GM12892 (cell line): ENCODE results near the gene NXPH1.

Experiments
- POLR2A ChIP-seq: IDR thresholded peaks from 2 replicates; pipeline ENCODE4 v1.6.1; 2011; ENCODE audit warnings: low read depth, low read length, control low read depth
- POLR2AphosphoS5 ChIP-seq: IDR thresholded peaks from 2 replicates; pipeline ENCODE4 v1.6.1; 2011; ENCODE audit warnings: low read depth, low read length, control low read depth

DNA sequence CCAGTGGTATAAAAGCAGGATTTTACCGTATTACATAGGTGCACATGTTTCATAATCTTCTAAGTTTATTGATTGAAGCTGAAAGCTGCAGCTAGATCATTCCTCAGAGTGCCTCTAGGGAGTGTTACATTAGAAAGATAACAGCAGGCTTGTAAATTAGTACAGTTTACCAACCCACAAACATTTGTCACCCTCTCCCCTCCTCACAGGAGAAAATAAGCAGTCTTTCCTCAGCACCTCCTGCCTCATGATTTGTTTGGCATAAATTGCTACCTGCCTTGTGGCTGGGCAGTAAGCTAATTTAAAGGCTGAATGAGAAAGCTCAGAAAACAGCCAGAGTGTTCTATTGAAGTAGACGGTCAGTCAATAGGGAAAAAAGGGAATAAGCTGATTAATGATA, 74.2 kb downstream of the NXPH1 start:
- TF ChIP-seq POLR2A = no peak
- TF ChIP-seq POLR2AphosphoS5 = no peak
